Large intestine (tissue), 3 donors: ENCODE measurements around the gene PRKD3. TPM values are rescaled to one million over a fixed set of nuclear protein-coding genes. Genes with fewer than 3 reads are reported as not detected.
A peak's percentile ranks its signal among the peaks of the same experiment; 100 is the strongest.

ENCODE experiments used
- DNase-seq, 2 donors: peaks; one replicate each; pipeline versions ENCODE4 v3.0.0 to v3.0.0-alpha.2; 2013
- H3K27ac ChIP-seq: one replicate; pipeline ENCODE4 v1.5.1; 2013; ENCODE audit warnings: low read length
- H3K27me3 ChIP-seq: 2 replicates; pipeline ENCODE4 v1.6.1; 2013; ENCODE audit warnings: low read length; ENCODE audit not compliant: control insufficient read depth, insufficient read depth
- H3K36me3 ChIP-seq: 2 replicates; pipeline ENCODE4 v1.6.1; 2013; ENCODE audit warnings: low read length; ENCODE audit not compliant: control insufficient read depth, insufficient read depth
- H3K4me1 ChIP-seq: one replicate; pipeline ENCODE4 v1.6.1; 2013; ENCODE audit warnings: low read length; ENCODE audit not compliant: control insufficient read depth, insufficient read depth
- H3K4me3 ChIP-seq: one replicate; pipeline ENCODE4 v1.5.1; 2013; ENCODE audit warnings: low read length
- H3K9me3 ChIP-seq: one replicate; pipeline ENCODE4 v1.6.1; 2013; ENCODE audit warnings: mild to moderate bottlenecking, low read depth, low read length, moderate library complexity; ENCODE audit not compliant: control insufficient read depth
- WGBS: methylation state at CpG from one replicate; pipeline ENCODE4 v1.1.5; 2013; ENCODE audit warnings: low lambda C conversion rate; ENCODE audit not compliant: insufficient coverage; 5-methylcytosine and 5-hydroxymethylcytosine counted together
- polyA plus RNA-seq: library from polyadenylated mRNA; unstranded; fragments of 120-200 nt; gene quantifications from one replicate; pipeline ENCODE4 v1.2.1, GENCODE V29; 2013

The PRKD3 gene
- polyA plus RNA-seq, 1 donor, result 17.2 TPM

DNA sequence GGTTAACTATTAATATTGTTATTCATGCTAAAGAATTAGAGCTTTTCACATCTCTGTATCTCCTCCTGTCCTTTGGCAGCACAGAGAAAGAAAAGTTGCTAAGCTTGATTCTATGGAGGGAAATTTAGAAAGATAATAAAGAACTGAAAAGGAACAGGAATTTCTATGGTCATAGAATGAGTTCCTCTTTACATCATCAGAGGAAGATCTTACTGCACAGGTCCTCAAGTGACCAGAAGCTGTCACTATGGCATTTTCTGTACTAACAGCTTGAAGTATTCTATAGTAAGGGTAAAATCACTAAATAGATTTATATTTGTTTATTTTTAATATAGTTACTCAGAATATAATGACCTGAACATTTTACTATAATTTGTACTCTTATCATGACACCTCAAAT, 6.0 kb upstream of the PRKD3 start:
- Histone ChIP-seq H3K4me3 (no peak overlapping the region), H3K27me3 (no peaks in the 10 kb centered on the region), H3K27ac (no peak overlapping the region), H3K4me1 (peaks cover 5% of the 10 kb centered on the region), H3K36me3 (no peaks in the 10 kb centered on the region), H3K9me3 (no peaks in the 10 kb centered on the region)
- no peak for DNase-seq

DNA sequence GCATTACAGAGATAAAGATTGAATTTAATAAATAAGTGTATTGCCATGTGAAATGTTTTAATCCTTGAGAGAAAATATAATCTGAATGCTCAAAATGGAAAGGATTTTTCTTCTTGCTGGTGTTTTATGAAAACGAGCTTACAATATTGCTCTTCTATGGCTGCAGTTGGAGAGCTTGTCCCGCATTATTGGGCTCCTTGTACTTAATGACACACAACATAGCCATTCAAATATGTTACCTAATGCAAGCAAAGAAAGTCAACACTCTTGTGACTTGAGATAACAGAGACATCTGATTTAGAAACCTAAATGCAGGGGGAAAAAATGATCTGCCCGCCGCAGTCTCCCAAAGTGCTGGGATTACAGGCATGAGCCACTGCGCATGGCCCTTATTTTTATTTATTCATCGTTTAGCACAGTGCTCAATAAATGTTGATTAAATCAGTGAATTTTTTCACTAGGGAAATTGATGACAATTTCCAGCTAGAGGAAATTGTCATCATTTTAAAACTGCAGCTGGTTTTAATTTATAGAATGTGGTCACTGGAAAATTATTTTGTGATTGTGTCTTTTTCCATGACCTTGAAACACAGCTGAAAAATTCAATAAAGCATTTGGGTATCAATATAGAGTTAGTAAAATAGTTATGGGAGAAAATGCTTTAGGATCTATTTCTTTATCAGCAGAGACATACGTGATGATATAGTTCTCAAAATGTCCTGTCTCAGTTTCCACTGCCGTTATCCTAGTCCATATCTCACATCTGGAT, 2.4 kb upstream of the PRKD3 start:
- no peaks in the 10 kb centered on the region for H3K36me3 ChIP-seq
- no peak overlapping the region for H3K4me3 ChIP-seq
- no peaks in the 10 kb centered on the region for H3K9me3 ChIP-seq
- H3K4me1 ChIP-seq, result peaks cover 11% of the 10 kb centered on the region
- DNase-seq, result no peak
- no peaks in the 10 kb centered on the region for H3K27me3 ChIP-seq
- 28% methylated on average over 3 of the region's 8 CpGs for WGBS
- no peak overlapping the region for H3K27ac ChIP-seq

DNA sequence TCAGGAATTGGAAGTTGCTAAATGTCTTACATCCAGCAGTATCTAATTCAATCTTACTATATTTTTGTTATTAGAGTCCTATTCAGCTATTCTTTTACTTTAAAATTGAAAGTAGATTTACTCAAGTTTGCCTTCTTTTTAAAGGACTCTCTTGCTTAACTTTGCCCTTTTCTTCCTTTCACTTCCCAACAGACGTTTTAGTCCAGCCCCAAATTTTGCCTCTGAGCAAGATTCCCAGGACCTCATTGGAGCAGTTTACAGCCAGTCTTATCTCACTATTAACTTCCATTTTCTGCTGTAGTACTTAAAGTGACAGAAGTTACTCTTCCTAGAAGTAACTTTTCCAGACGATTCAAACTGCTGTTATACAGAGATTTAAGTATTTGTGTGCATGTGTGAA, 1.7 kb upstream of the PRKD3 start:
- H3K9me3 ChIP-seq, result no peaks in the 10 kb centered on the region
- no peak overlapping the region for H3K27ac ChIP-seq
- peak in 1 of 2 donors; percentile 55 for DNase-seq
- WGBS, result 0% methylated on average over 1 of the region's 2 CpGs
- no peak overlapping the region for H3K4me3 ChIP-seq
- H3K27me3 ChIP-seq, result no peaks in the 10 kb centered on the region
- no peaks in the 10 kb centered on the region for H3K36me3 ChIP-seq
- peaks cover 11% of the 10 kb centered on the region for H3K4me1 ChIP-seq

DNA sequence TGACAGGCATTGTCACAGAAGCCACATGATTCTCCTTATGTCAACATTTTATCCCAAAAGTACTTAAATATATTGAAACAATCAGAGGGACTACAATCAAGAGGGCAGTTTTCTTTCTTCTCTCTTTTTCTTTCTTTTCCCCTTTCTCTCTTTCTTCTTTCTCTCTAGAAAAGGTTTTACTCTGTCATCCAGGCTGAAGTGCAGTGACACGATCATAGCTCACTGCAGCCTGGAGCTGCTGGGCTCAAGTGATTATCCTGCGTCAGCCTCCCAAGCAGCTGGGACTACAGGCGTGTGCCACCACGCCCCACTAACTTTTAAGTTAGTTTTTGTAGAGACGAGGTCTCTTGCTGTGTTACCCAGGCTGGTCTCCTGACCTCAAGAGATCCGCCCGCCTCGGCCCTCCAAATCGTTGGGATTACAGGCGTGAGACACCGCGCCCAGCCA, 1.0 kb upstream of the PRKD3 start:
- DNase-seq, result peak in 1 of 2 donors; percentile 26
- Histone ChIP-seq H3K4me3 (peak overlapping the region; percentile 72), H3K9me3 (no peaks in the 10 kb centered on the region), H3K4me1 (peaks cover 11% of the 10 kb centered on the region), H3K27me3 (no peaks in the 10 kb centered on the region), H3K27ac (no peak overlapping the region), H3K36me3 (no peaks in the 10 kb centered on the region)
- WGBS, result 80% methylated on average over 1 of the region's 12 CpGs

DNA sequence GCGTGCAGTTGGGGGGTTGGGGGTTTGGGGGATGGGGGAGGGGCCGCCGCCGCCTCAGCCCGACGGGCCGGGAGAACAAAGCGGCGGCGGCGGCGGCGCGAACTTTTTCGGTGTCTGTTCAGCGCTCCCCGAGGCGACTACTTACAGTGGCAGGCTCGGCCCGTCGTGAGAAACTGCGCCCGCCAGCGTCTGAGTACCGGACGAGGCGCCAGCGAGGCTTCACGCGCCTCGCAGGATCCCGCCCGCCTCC, 172 bp downstream of the PRKD3 start:
- DNase-seq, result peak in 1 of 2 donors; percentile 64
- WGBS, result no CpG with 5 or more reads among the region's 33 CpGs
- peak overlapping the region; percentile 72 for H3K4me3 ChIP-seq
- H3K4me1 ChIP-seq, result peaks cover 11% of the 10 kb centered on the region
- no peaks in the 10 kb centered on the region for H3K36me3 ChIP-seq
- no peaks in the 10 kb centered on the region for H3K9me3 ChIP-seq
- no peaks in the 10 kb centered on the region for H3K27me3 ChIP-seq
- peak overlapping the region; percentile 45 for H3K27ac ChIP-seq

DNA sequence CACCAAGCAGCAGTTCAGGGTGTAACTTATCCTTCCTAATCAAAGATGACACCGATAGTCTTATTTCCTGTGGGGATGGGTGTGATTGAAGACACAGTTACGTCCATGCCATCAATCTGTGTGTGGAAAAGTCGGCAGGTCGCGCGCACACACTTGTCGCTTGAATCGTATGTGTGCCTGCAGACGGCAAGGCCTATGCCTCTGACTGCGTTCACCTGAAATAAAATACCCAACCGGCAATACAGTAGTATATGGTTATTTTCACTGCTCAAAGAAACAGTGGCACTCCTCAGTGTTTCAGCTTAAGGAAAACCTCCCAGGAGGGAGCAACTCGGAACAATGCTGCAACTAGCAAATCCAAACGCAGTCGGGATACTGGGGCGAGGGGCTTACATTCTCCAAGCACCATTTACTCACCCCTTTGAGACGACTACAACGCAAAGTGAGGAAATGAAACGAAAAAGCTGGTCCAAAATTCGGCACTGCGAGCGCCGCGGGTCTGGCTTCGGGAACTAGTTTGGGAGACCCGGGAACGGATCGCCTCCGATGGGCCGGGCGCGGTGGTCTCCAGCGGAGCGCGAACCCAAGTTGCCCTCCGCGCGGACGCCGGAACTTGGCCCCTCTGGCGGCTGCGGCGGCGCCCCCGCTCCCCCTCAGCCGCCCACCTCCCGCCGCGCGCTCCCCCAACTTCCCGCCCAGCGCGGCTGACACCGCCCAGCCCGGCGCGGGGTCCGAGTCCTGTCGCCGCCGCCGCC, 675 bp downstream of the PRKD3 start:
- no CpG with 5 or more reads among the region's 61 CpGs for WGBS
- peaks cover 11% of the 10 kb centered on the region for H3K4me1 ChIP-seq
- no peaks in the 10 kb centered on the region for H3K9me3 ChIP-seq

DNA sequence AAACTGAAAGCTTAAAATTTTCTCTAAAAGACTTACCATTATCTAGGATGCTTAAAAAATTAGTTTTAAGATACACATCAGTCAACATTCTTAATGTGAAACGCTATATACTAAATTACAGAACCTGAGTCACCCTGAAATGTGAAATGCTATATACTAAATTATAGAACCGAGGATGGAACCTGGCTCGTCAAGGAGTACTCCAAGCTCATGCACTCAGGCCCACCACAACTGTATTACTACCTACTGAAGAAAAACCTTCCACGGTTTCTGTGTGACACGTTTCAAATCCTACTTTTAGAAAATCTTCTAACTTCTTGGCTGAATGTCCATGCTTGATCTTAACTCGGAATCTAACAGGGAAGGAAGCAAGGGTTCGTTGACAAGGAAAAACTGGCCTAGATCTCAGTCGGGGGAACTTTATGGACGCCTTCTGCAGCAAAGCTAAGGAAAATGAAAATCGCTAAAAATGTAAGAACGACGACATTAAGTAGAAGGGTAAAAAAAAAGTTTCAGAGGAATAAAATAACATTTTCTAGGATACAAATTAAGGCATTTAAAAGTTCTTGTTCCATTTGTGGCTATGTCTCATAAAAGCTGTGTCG, 1.4 kb downstream of the PRKD3 start:
- no peaks in the 10 kb centered on the region for H3K36me3 ChIP-seq
- peak in 1 of 2 donors; percentile 13 for DNase-seq
- 17% methylated on average over 9 of the region's 13 CpGs for WGBS
- H3K27ac ChIP-seq, result no peak overlapping the region
- peak overlapping the region; percentile 72 for H3K4me3 ChIP-seq
- H3K27me3 ChIP-seq, result no peaks in the 10 kb centered on the region
- peaks cover 11% of the 10 kb centered on the region for H3K4me1 ChIP-seq
- H3K9me3 ChIP-seq, result no peaks in the 10 kb centered on the region

More for the DNA sequence above, 675 bp downstream of the PRKD3 start:
- peak in 1 of 2 donors; percentile 70 for DNase-seq
- no peaks in the 10 kb centered on the region for H3K27me3 ChIP-seq
- no peaks in the 10 kb centered on the region for H3K36me3 ChIP-seq
- peak overlapping the region; percentile 72 for H3K4me3 ChIP-seq
- H3K27ac ChIP-seq, result peak overlapping the region; percentile 44

DNA sequence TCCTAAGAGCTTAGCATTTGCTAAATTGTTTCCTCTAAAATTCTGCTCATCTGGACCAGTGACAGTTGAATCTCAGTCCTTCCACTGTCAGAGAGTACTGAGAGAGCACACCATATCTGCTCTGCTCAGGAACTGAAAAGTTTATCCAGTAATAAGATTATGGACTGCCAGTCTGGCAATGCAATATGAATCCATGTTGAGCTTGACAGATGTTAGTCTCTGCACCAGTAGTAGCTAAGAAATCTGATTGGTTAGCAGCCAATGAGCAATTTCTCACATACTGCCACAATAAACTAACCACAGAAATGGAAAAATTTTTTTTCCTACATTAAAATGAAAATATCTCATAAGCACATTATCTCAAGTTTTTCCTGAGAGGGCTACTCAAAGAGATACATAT, 2.3 kb downstream of the PRKD3 start:
- Histone ChIP-seq H3K4me1 (peaks cover 11% of the 10 kb centered on the region), H3K4me3 (no peak overlapping the region)

DNA sequence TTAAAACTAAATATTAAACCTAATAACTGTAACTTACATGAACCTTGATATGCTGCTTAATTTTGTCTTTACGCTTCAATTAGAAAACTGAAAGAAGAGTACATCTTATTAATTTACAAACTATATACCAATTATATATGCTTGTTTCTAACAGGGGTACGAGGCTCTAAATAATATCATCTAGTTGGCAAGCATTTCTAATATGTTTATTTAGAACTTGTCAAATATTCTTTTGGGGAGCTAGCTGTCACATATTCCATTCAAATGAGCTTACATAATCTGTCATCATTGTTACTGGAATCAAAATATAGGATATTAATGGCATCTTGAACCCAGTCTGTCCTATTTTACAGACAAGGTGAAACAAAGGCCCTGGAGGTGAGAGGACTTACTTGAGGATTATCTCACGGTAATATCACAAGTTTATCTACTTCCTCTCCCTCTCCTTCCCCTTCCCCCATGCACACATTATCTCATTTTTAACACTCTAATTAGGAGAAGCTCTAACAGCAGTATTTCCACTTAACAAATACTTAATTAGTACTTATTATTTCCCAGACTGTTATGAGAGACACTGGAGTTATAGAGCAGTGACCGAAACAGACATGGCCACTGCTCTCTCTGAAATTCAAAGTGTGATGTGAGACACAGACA, 3.5 kb downstream of the PRKD3 start:
- Histone ChIP-seq H3K4me3 (no peak overlapping the region), H3K4me1 (peaks cover 9% of the 10 kb centered on the region), H3K9me3 (no peaks in the 10 kb centered on the region), H3K36me3 (no peaks in the 10 kb centered on the region), H3K27me3 (no peaks in the 10 kb centered on the region), H3K27ac (no peak overlapping the region)
- 100% methylated on average over 1 of the region's 4 CpGs for WGBS
- no peak for DNase-seq

More for the DNA sequence above, 2.3 kb downstream of the PRKD3 start:
- DNase-seq, result no peak
- H3K27me3 ChIP-seq, result no peaks in the 10 kb centered on the region
- H3K36me3 ChIP-seq, result no peaks in the 10 kb centered on the region
- no peak overlapping the region for H3K27ac ChIP-seq
- no peaks in the 10 kb centered on the region for H3K9me3 ChIP-seq

DNA sequence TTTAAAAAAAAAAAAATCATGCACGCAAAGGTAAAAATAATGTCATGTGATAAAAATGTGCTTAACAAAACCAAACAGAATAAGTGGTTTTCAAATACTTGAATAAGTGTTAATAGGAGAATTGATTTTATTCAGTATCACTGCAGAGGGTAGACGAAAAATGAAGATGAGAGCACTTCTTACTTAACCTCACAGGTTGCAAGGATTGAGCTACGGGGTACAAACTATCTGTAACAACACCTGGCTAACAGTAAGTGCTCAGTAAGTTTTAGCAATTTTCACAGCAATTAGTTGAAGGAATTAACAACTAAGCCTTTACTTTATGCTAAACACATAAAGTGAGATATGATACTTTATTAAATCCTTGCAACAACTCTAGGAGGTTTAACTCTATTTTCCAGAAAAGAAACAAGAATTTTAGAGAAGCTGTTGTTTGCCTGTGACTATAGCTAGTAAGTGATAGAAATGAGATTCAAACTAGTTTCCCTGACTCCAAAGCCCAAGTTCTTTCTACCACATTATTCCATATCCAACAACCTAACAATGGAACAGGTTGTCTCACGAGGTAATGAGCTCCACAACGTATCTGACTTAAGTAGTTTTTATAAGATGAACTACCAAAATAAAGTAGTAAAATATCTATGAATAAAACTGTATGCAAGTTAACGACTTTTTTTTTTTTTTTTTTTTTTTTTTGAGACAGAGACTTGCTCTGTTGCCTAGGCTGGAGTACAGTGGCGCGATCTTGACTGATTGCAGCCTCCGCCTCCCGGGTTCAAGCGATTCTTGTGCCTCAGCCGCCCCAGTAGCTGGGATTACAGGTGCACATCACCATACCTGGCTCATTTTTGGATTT, 4.7 kb downstream of the PRKD3 start:
- Histone ChIP-seq H3K36me3 (no peaks in the 10 kb centered on the region), H3K27ac (no peak overlapping the region), H3K4me1 (peaks cover 4% of the 10 kb centered on the region), H3K27me3 (no peaks in the 10 kb centered on the region), H3K4me3 (no peak overlapping the region), H3K9me3 (no peaks in the 10 kb centered on the region)
- 91% methylated on average over 5 of the region's 12 CpGs for WGBS
- no peak for DNase-seq
